ENCODE measurements around the gene JTB.

The JTB gene

GRCh38 chr1:153978274-153978909 is 918 bp upstream of the JTB start:
- DNase-seq (ENCODE audit: low read depth) = no peak

DNA sequence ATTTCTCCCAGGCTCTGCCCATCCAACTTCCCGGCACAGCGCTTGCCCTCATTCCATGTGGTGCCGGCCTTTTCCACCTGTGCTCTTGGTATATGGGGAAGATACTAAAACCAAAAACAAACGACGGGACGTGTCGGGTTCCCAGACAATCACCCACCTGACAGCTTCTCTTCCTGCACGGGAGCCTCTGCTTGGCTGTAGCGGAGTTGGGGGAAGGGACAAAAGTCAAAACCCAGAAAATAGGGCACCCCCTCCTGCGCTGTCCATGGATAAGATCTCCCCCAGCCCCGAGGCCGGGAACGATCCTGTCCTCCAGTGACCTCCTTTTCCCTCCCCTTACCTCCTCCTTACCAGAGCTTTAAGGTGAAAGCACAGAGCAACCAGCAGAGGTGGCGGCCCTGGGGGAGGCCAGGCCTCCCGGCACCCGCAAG is 640 bp downstream of the JTB start:
- DNase-seq (ENCODE audit: low read depth) = no peak

DNA sequence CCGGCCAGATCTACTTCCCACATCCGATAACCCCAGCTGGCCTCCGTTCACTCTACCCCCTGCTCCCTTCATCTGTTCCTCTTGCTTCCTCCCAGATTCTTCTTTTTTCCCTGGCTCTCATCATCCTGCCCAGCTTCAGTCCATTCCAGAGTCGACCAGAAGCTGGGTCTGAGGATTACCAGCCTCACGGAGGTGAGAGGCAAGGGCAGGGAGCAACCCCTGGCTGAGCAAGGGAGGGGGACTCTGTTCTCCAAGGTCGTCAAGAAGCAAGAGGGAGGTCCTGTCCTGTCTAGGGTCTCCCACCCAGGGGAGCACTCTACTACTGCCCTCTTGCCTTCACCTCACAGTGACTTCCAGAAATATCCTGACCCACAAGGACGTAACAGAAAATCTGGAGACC is 3.9 kb downstream of the JTB start:
- DNase-seq (ENCODE audit: low read depth) = no peak

- DNase-seq (ENCODE audit: low read depth) = no peak
Measured at GRCh38 chr1:153973071-153973470, 4.4 kb downstream of the JTB start.

DNA sequence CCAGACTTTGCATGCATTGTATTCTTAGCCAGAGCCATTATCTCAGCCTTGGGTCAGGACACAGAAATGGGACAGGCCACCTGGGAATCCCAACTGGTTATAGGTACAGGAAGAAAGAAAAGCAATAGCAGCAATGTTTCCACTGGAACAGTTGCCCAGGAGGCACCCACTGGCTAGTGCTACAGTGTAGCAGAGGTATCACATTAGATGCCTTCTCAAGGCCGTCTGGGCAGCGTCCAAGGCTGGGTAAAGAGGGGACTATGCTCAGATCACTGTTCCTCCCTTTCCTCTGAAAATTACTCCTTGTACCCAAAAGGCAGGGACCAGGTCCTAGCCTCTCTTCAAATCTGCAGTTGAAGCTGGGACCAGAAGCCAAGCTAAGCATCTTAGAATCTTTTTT is 7.1 kb downstream of the JTB start:
- no peak for DNase-seq (ENCODE audit: low read depth)

DNA sequence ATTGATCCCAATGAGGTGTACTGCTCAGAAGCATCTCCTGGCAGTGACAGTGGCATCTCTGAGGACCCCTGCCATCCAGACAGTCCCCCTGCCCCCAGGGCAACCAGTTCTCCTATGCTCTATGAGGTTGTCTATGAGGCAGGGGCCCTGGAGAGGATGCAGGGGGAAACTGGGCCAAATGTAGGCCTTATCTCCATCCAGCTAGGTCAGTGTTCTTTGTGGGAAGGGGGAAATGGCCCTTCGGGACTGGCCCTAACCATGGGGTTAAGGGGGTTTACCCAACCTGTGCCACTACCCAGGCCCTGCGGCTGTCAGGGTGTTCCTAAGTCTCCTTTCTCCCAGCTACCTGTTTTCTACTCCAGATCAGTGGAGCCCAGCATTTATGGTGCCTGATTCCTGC is 8.5 kb downstream of the JTB start:
- DNase-seq (ENCODE audit: low read depth) = no peak

GRCh38 chr1:153968408-153968807 is 9.1 kb downstream of the JTB start:
- DNase-seq (ENCODE audit: low read depth) = no peak

DNA sequence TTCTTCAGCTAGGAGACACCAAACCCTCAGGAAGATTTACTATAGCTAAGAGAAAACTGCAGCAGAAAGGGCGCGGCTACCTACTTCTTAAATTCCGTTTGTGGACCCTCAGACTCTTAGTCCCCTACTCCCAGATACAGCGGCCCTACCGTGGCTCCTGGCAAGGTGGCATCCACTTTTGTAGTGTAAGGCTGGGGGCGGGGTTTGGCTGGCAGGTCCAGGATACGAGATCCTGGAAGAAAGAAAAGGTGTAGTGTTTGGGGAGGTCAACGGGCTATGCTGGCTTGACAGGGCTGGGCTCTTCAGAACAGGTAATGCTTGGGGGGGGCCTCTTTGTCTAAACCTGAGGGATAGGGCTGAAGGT is 9.5 kb downstream of the JTB start:
- no peak for DNase-seq (ENCODE audit: low read depth)

GRCh38 chr1:153967107-153967999 is 10.1 kb downstream of the JTB start, which contains the start of gene CREB3L4:
Gene CREB3L4 (plus strand): TSS chr1:153967902. CDS start chr1:153968526, 624 bp downstream.
- peak; percentile 61 for DNase-seq (ENCODE audit: low read depth)

GRCh38 chr1:153963850-153964331 is 13.6 kb downstream of the JTB start:
- DNase-seq (ENCODE audit: low read depth) = no peak

- DNase-seq (ENCODE audit: low read depth) = peak; percentile 94
Measured at GRCh38 chr1:153963030-153963849, 14.2 kb downstream of the JTB start, which contains the start of gene SLC39A1. Gene SLC39A1 (minus strand): TSS chr1:153963537. CDS start chr1:153962715, 822 bp downstream.

DNA sequence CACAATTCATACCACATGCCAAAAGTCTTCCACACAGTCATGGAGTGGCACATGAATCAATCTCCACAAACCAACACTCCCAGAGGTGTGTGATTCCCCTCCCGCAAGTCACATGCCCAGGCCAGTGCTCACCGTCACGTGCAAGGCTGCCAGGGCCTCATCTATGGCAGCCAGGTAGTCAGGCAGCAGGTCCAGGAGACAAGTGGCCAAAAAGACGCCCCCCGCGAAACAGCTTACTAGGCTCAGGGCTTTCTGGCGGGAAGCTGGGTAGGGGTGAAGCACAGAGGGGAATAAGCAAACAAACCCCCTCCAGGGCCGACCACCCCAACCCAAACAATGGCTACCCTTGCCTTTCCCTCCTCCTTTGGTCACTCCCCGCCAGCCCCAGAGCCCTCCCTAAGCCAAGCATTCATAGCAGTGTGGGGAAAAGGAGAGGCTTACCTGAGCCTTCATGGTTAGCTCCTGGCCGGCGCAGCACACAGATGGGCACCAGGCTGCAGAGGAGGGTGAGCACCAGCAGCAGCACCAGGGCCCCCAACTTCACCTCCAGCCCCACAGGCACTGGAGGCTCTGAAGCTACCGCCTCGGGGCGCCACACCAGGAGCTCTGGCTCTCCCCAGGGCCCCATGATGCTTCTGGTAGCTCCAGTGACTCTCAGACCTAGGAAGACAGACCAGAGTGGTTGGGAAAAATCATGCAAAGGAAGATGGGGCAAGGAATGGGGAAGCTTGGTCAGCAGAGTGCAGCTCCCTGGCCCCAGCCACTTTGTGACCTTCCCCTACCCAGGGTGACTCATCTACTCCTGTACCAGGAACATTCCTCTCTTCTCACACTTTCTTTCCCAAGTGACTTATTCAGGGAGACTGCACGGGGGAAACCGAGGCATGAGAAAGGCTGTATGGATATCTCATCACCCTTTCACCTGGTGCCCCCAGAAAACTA is 15.1 kb downstream of the JTB start:
- no peak for DNase-seq (ENCODE audit: low read depth)

DNA sequence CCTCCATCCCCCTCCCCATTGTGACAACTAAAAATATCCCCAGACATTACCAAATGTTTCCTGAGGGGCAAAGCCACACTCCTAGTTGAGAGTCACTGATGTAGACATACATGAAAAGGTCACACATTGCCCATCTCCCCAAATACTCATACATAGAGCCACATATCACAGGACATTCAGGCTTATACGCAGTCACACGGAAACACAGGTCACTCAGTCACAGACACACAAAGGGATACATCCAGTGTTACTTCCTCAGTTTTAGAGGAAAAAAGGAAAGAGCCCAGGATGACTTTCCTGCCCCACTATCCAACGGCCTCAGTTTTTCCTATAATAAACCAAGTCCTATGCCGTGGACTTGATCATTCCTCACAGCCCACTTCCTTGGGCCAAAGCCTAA is 16.1 kb downstream of the JTB start:
- DNase-seq (ENCODE audit: low read depth) = no peak

DNA sequence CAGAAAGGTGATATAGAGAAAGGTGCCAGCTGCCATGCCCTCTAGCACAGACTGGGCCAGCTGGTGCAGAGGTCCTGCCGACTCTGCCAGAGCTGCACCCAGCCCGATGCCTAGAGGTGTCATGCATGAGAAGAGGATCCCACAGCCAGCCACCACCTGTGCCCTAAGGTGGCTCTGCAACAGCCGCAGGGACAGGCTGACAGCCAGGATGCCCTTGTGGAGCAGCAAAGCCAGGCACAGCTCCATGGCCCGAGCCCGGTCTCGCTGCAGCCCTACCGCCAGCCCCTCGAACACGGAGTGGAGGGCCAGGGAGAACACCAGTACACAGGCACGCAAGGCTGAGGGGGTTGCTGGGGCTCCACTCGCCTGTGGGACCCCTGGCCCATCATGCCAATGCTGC is 17.3 kb downstream of the JTB start:
- DNase-seq (ENCODE audit: low read depth) = no peak

DNA sequence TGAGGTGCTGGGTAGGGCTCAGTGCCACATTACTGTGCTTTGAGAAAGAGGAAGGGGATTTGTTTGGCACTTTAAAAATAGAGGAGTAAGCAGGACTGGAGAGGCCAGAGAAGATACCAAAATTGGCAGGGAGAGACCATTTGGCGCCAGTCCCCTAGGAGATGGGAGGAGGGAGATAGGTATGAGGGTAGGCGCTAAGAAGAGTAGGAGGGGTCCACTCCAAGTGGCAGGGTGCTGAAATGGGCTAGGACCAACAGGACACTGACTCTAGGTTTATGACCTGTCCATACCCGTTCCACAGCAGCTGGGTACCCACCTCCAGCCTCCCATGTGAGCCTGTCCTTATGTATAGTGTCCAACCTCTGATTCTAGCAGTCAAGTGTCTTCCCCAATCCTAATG is 18.0 kb downstream of the JTB start:
- DNase-seq (ENCODE audit: low read depth) = no peak

GRCh38 chr1:153958961-153959260 is 18.6 kb downstream of the JTB start:
- DNase-seq (ENCODE audit: low read depth) = no peak

DNA sequence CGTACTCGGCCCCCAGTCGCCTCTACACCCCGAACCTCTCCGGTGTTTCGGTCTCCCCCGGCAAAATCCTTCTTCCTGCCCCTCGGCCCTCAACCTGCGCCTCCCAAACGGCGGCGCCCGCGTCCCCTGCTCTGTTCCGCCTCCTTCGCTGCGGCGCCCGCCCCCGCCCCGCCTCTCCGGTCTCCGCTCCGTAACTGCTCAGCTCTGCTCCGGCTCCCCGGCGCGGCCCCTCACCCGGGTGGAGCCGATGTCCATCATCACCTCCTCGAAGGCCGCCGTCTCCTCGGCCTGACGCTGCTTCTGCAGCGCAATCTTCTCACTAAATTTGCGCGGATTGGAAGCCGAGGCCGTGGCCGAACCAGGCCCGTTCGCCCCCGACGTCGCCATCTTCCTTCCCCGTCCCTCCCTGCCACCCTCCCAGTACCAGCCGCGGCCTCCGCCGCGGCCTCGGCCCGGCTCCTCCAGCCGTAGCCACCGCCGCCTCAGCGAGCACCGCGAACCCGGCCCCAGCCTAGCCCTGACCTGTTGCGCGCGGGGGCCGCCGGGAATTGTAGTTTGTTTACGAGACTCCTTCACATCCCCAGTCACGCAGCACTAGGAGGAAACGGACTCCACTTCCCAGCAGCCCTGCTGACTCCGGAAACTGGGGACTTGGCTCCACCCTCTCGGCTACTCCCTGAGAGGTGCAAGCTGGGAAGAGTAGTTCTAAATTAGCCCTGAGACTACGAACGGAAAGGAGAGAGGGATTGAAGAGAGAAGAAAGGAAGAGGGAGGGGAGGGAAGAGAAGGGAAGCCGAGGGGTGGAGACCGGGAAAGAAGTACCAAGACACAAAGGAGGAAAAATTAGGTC is 19.1 kb downstream of the JTB start, which contains the start of gene CRTC2:
TSS of gene CRTC2 (minus strand) at position 502 of the 850 bp plus-strand sequence. CDS start at position 387, 115 bp downstream.
- peak; percentile 94 for DNase-seq (ENCODE audit: low read depth)

DNA sequence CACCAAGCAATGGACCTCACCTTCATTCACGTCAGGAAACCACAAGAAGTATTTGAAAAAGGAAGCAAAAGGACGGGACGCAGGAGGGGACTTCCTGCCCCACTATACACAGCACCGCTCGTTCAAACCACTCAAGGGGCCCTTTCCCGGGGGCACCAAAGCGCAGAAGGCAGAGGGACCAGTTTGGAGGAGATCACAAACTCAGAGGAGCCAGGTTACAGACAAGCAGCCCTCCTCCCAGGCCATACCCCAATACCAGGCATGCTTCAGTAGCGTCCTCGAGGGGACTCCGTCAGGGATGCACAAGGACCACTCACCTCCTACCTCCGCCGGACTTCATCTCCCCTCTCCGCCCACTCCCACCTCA is 19.7 kb downstream of the JTB start:
- no peak for DNase-seq (ENCODE audit: low read depth)

- DNase-seq (ENCODE audit: low read depth) = no peak
Measured at GRCh38 chr1:153956997-153957715, 20.3 kb downstream of the JTB start.

DNA sequence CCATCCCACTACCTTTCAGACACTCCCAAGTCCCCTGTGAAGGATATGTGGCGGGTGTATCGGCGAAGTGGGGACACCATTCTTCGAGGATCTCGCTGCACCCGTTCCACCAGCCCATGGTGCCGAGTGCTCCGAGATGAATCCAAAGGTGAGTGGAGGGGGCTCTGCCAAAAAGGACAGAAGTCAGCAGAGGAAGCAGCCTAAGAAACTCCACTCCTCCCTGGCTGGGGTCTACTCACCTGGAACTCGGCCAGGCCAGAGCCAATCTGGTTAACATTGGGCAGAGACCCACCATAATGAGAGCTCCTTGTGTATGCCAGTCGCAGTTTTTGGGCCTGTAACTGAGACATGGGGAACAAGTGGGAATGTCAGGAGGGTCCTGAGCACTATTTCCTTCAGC is 22.6 kb downstream of the JTB start:
- DNase-seq (ENCODE audit: low read depth) = no peak
